WERI-Rb-1 (cell line): Measurements from ENCODE around the gene MBLAC1.

ENCODE experiments used
- DNase-seq: peaks from one replicate; pipeline ENCODE4 v3.0.0-alpha.2; 2020
- H3K27ac ChIP-seq: fragments of 250-450 bp; sonication (Bioruptor Pico); 2 replicates; pipeline ENCODE4 v1.5.1; 2020; ENCODE audit warnings: mild to moderate bottlenecking, moderate library complexity
- H3K27me3 ChIP-seq: fragments of 250-450 bp; sonication (Bioruptor Pico); 2 replicates; pipeline ENCODE4 v1.5.1; 2021; ENCODE audit warnings: mild to moderate bottlenecking, low read depth, moderate library complexity; ENCODE audit not compliant: insufficient read depth, severe bottlenecking
- H3K36me3 ChIP-seq: fragments of 250-450 bp; sonication (Bioruptor Pico); 2 replicates; pipeline ENCODE4 v1.5.1; 2020; ENCODE audit warnings: mild to moderate bottlenecking, moderate library complexity
- H3K4me3 ChIP-seq: 2 replicates; pipeline ENCODE4 v1.5.1; 2011; ENCODE audit warnings: low read depth, mild to moderate bottlenecking, control low read depth, low read length
- H3K9me3 ChIP-seq: fragments of 250-450 bp; sonication (Bioruptor Pico); 2 replicates; pipeline ENCODE4 v1.5.1; 2021; ENCODE audit warnings: mild to moderate bottlenecking, moderate library complexity; ENCODE audit not compliant: severe bottlenecking
- CTCF ChIP-seq: IDR thresholded peaks from 2 replicates; pipeline ENCODE4 v1.5.1; 2011; ENCODE audit warnings: low read depth, mild to moderate bottlenecking, control low read depth, inconsistent platforms, low read length

MBLAC1 gene

GRCh38 chr7:100160067-100160466, 33.3 kb downstream of the MBLAC1 start:
- DNase-seq, result no peak
- Histone ChIP-seq H3K36me3 (peaks cover 16% of the 10 kb centered on the region), H3K27me3 (no peaks in the 10 kb centered on the region), H3K9me3 (no peaks in the 10 kb centered on the region), H3K4me3 (no peak overlapping the region), H3K27ac (no peak overlapping the region)
- no peak for TF ChIP-seq CTCF

- TF ChIP-seq CTCF, result no peak
- Histone ChIP-seq H3K4me3 (no peak overlapping the region), H3K9me3 (no peaks in the 10 kb centered on the region), H3K36me3 (no peaks in the 10 kb centered on the region), H3K27me3 (no peaks in the 10 kb centered on the region), H3K27ac (no peak overlapping the region)
- DNase-seq, result no peak
Measured at GRCh38 chr7:100163006-100163531, 36.3 kb downstream of the MBLAC1 start.

GRCh38 chr7:100163871-100164270, 37.1 kb downstream of the MBLAC1 start:
- TF ChIP-seq CTCF, result no peak
- Histone ChIP-seq H3K27me3 (no peaks in the 10 kb centered on the region), H3K36me3 (no peaks in the 10 kb centered on the region), H3K4me3 (no peak overlapping the region), H3K9me3 (no peaks in the 10 kb centered on the region), H3K27ac (no peak overlapping the region)
- DNase-seq, result no peak

- Histone ChIP-seq H3K36me3 (peaks cover 12% of the 10 kb centered on the region), H3K27ac (no peak overlapping the region), H3K4me3 (no peak overlapping the region), H3K9me3 (no peaks in the 10 kb centered on the region), H3K27me3 (no peaks in the 10 kb centered on the region)
- no peak for TF ChIP-seq CTCF
- no peak for DNase-seq
Measured at GRCh38 chr7:100166317-100166940, 39.7 kb downstream of the MBLAC1 start.

- no peaks in the 10 kb centered on the region for H3K27me3 ChIP-seq
- H3K4me3 ChIP-seq, result peak overlapping the region; percentile 62
- TF ChIP-seq CTCF, result no peak
- H3K36me3 ChIP-seq, result peaks cover 16% of the 10 kb centered on the region
- DNase-seq, result no peak
- H3K27ac ChIP-seq, result no peak overlapping the region
- no peaks in the 10 kb centered on the region for H3K9me3 ChIP-seq
Measured at GRCh38 chr7:100166970-100167911, 40.5 kb downstream of the MBLAC1 start.
